ENCODE results near the gene PPP1R3G. TPM values are rescaled to one million over a fixed set of nuclear protein-coding genes. Genes with fewer than 3 reads are reported as not detected.

Gene PPP1R3G
- total and polyA plus RNA-seq, 2 donors (not counting 1 experiment from before 2014, with no cell fraction given), result 0.09 to 0.25 TPM

DNA sequence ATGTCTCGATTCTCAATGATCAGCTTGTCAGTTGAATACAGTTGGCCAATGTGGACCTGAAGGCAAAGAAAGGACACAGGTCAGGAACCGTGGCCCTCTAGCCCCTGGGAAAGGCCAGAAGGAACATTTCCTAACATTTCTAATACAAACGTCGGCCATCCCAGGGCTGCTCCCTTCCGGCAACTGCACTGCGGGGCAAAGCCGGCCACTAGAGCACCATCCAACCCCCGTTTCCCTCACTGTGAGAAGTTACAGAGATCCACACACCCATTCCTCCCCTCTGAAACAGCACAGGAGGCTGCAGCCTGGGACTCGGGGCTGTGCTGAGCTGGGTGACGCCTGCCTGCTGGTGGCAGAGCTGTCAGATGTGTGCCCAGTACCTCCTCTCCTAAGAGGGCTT, 24.3 kb downstream of the PPP1R3G start:
- no peak overlapping the region for H3K9ac ChIP-seq (ENCODE audit: low read length)
- H3K79me2 ChIP-seq (ENCODE audit: control insufficient read depth, insufficient read depth, low read length), result no peaks in the 10 kb centered on the region
- peaks cover 0 to 8% of the 10 kb centered on the region in 2 experiments for H3K36me3 ChIP-seq (replicated peaks in 1 of 2; ENCODE audit: control extremely low read depth in 1 of 2, control insufficient read depth in 1 of 2, extremely low read depth in 1 of 2, insufficient read depth in 2 of 2, low read length in 1 of 2)
- no peaks in the 10 kb centered on the region for H3K27me3 ChIP-seq (replicated peaks in 1 of 4; ENCODE audit: control extremely low read depth in 1 of 4, control insufficient read depth in 3 of 4, insufficient read depth in 4 of 4, low read length in 3 of 4)
- intact Hi-C loops (cut with micrococcal nuclease), result no loop called here
- no peak overlapping the region for H3K27ac ChIP-seq (ENCODE audit: low read length in 2 of 2)
- H3K27ac Mint-ChIP-seq, result no peak overlapping the region
- ChIA-PET POLR2A (no interaction called here), CTCF (no interaction called here)
- no peaks in the 10 kb centered on the region for H3K27me3 Mint-ChIP-seq
- H3K4me3 Mint-ChIP-seq, result no peak overlapping the region
- no peak overlapping the region for H2AFZ ChIP-seq (ENCODE audit: insufficient read depth, low read depth, low read length, poor library complexity, severe bottlenecking)
- WGBS (ENCODE audit: insufficient coverage), result 97% methylated on average over 8 of the region's 10 CpGs
- H3K4me1 ChIP-seq (ENCODE audit: control insufficient read depth in 2 of 2, insufficient read depth in 2 of 2, low read length in 2 of 2), result no peaks in the 10 kb centered on the region
- no peak overlapping the region for H3K4me3 ChIP-seq (ENCODE audit: control extremely low read depth in 1 of 5, extremely low read depth in 1 of 5, insufficient read depth in 1 of 5, low read depth in 2 of 5, low read length in 4 of 5)
- no peak for TF ChIP-seq EZH2 (IDR thresholded peaks at IDR 0.05; ENCODE audit: borderline replicate concordance, insufficient read depth, low read depth, low read length, poor library complexity, severe bottlenecking)
- TF ChIP-seq, protein P1, sequence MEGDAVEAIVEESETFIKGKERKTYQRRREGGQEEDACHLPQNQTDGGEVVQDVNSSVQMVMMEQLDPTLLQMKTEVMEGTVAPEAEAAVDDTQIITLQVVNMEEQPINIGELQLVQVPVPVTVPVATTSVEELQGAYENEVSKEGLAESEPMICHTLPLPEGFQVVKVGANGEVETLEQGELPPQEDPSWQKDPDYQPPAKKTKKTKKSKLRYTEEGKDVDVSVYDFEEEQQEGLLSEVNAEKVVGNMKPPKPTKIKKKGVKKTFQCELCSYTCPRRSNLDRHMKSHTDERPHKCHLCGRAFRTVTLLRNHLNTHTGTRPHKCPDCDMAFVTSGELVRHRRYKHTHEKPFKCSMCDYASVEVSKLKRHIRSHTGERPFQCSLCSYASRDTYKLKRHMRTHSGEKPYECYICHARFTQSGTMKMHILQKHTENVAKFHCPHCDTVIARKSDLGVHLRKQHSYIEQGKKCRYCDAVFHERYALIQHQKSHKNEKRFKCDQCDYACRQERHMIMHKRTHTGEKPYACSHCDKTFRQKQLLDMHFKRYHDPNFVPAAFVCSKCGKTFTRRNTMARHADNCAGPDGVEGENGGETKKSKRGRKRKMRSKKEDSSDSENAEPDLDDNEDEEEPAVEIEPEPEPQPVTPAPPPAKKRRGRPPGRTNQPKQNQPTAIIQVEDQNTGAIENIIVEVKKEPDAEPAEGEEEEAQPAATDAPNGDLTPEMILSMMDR (IDR thresholded peaks at IDR 0.05), result no peak
- H3K4me2 ChIP-seq (replicated peaks; ENCODE audit: low read depth, low read length, poor library complexity, severe bottlenecking), result no peak overlapping the region
- ATAC-seq (ENCODE audit: low read depth) (no peak), DNase-seq (no peak)
- H3K9me3 Mint-ChIP-seq (ENCODE audit: insufficient read depth), result no peaks in the 10 kb centered on the region
- no peaks in the 10 kb centered on the region for H3K9me3 ChIP-seq (ENCODE audit: control extremely low read depth in 1 of 3, control insufficient read depth in 2 of 3, insufficient read depth in 1 of 3, low read length in 2 of 3)
- no peaks in the 10 kb centered on the region for H3K4me1 Mint-ChIP-seq
- no peaks in the 10 kb centered on the region for H4K20me1 ChIP-seq (ENCODE audit: control insufficient read depth, insufficient read depth, low read length, poor library complexity, severe bottlenecking)

DNA sequence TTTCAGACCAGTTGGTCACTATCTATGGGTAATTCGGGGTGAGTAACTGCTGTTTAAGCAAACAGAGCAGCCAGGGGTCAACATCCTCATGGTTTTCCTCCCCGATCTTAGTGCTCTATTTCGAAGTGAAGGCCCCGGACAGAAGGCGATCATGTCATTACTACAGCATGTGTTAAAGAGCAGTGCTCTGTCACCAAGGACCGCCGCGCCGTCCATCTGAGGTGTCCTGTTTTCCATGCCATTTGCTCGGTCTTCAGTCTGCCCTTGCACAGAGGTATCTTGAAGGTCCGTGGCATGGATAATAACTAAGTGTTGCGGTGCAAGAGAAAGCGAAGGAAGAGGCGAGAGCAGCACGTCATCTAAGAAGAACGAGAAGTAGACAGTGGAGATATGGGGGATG, 25.1 kb downstream of the PPP1R3G start:
- TF ChIP-seq EZH2 (IDR thresholded peaks at IDR 0.05; ENCODE audit: borderline replicate concordance, insufficient read depth, low read depth, low read length, poor library complexity, severe bottlenecking), result no peak
- TF ChIP-seq, protein P1 (IDR thresholded peaks at IDR 0.05), result no peak
- Histone ChIP-seq H3K9me3 (ENCODE audit: control extremely low read depth in 1 of 3, control insufficient read depth in 2 of 3, insufficient read depth in 1 of 3, low read length in 2 of 3) (no peaks in the 10 kb centered on the region), H3K4me2 (replicated peaks; ENCODE audit: low read depth, low read length, poor library complexity, severe bottlenecking) (no peak overlapping the region), H3K4me3 (ENCODE audit: control extremely low read depth in 1 of 5, extremely low read depth in 1 of 5, insufficient read depth in 1 of 5, low read depth in 2 of 5, low read length in 4 of 5) (no peak overlapping the region), H3K79me2 (ENCODE audit: control insufficient read depth, insufficient read depth, low read length) (no peaks in the 10 kb centered on the region), H4K20me1 (ENCODE audit: control insufficient read depth, insufficient read depth, low read length, poor library complexity, severe bottlenecking) (no peaks in the 10 kb centered on the region), H3K27me3 (replicated peaks in 1 of 4; ENCODE audit: control extremely low read depth in 1 of 4, control insufficient read depth in 3 of 4, insufficient read depth in 4 of 4, low read length in 3 of 4) (no peaks in the 10 kb centered on the region), H3K27ac (ENCODE audit: low read length in 2 of 2) (no peak overlapping the region), H2AFZ (ENCODE audit: insufficient read depth, low read depth, low read length, poor library complexity, severe bottlenecking) (no peak overlapping the region), H3K4me1 (ENCODE audit: control insufficient read depth in 2 of 2, insufficient read depth in 2 of 2, low read length in 2 of 2) (no peaks in the 10 kb centered on the region), H3K9ac (ENCODE audit: low read length) (no peak overlapping the region), H3K36me3 (replicated peaks in 1 of 2; ENCODE audit: control extremely low read depth in 1 of 2, control insufficient read depth in 1 of 2, extremely low read depth in 1 of 2, insufficient read depth in 2 of 2, low read length in 1 of 2) (peaks cover 0 to 8% of the 10 kb centered on the region in 2 experiments)
- ChIA-PET POLR2A (no interaction called here), CTCF (no interaction called here)
- H3K27ac Mint-ChIP-seq, result no peak overlapping the region
- H3K9me3 Mint-ChIP-seq (ENCODE audit: insufficient read depth), result no peaks in the 10 kb centered on the region
- DNase-seq (no peak), ATAC-seq (ENCODE audit: low read depth) (no peak)
- H3K4me1 Mint-ChIP-seq, result no peaks in the 10 kb centered on the region
- intact Hi-C loops (cut with micrococcal nuclease), result no loop called here
- no peak overlapping the region for H3K4me3 Mint-ChIP-seq
- 92% methylated on average over 16 of the region's 16 CpGs for WGBS (ENCODE audit: insufficient coverage)
- no peaks in the 10 kb centered on the region for H3K27me3 Mint-ChIP-seq
